Keratinocyte (primary cell): Measurements from ENCODE around the gene CINP.

ENCODE experiments used
- CTCF ChIP-seq, 3 experiments: IDR thresholded peaks in 1 of 3; conservative IDR thresholded peaks in 1 of 3; optimal IDR thresholded peaks in 1 of 3; 2 replicates in 2 of 3; 3 replicates in 1 of 3; pipeline versions ENCODE3 to v1.5.1; 2011; ENCODE audit warnings: low read length in 3 of 3, mild to moderate bottlenecking in 3 of 3, moderate library complexity in 2 of 3, control low read depth in 1 of 3, inconsistent platforms in 1 of 3; ENCODE audit not compliant: insufficient read depth in 2 of 3; ENCODE audit errors: extremely low read depth in 1 of 3
- EZH2 ChIP-seq: IDR thresholded peaks from one replicate; pipeline ENCODE4 v1.6.1; 2012; ENCODE audit warnings: inconsistent platforms, mild to moderate bottlenecking, low read length, moderate library complexity

- no peak for TF ChIP-seq EZH2
- TF ChIP-seq CTCF (optimal IDR thresholded peaks at IDR 0.05 in 1 of 3, IDR thresholded peaks at IDR 0.05 in 1 of 3, conservative IDR thresholded peaks at IDR 0.05 in 1 of 3; ENCODE audit: extremely low read depth in 1 of 3, insufficient read depth in 2 of 3, low read length in 3 of 3): no peak
Measured at GRCh38 chr14:102370305-102370809, 7.7 kb upstream of the CINP start.
